Caki2 (cell line): ENCODE results near the gene HOXB3. TPM values are rescaled to one million over a fixed set of nuclear protein-coding genes. Genes with fewer than 3 reads are reported as not detected.

Source experiments
- DNase-seq: peaks from one replicate; pipeline ENCODE4 v3.0.0-alpha.2; 2015; ENCODE audit warnings: low read depth
- in situ Hi-C: cut with HindIII; loops from 2 replicates; pipeline ENCODE4 v1.10.0; 2016; ENCODE audit warnings: low sequenced_read_pairs, low pct_unique_long_range_greater_than_20kb, mixed read lengths
- total RNA-seq: library from RNA; depleted of rRNA; stranded (reverse); fragments of >200 nt; shearing (Covaris generic); gene quantifications from 2 replicates; pipeline ENCODE4 v1.2.3, GENCODE V29; 2014; ENCODE audit warnings: low replicate concordance

HOXB3 gene
- total RNA-seq, 1 experiment from 2014 or later = 1.1 TPM

DNA sequence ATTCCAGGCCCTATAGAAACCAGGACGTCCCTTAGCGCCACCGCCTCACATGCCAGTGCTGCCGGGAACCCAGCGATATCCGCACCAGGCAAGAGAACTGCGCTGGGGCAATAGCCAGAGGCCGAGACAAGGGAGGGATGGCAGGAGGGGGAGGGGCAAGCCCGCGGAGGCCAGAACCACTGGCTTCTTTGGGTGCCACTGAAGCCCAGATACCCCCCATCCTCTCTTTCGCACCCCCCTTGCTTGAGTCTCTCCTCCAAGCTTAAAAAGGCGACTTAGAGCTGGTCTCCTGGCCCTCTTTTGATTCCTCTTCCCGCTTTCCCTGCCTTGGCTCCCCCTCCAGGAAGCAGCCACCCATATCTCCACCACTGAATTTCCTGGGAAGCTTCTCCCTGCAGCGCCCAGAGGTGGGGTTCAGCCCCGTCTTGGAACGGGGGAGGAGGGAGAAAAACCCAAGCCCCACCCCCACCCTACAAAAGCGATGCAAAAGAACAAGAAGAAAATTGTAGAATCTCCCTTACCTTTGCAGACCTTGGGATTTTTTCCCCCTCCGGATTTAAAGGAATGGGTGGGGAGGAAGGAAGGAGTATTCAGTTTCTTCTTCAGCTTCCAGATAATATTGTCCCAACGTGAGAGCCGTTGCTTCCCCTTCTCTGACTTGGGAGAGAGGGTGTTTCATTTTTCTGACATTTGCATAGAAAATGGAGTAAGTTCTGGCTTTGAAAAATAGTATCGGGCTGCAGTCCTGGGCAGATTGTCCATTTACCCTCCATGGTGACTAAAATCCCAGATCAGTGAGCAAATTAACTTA is 14.1 kb upstream of the HOXB3 start:
- in situ Hi-C loops = no loop called here
- DNase-seq = peak; percentile 76

DNA sequence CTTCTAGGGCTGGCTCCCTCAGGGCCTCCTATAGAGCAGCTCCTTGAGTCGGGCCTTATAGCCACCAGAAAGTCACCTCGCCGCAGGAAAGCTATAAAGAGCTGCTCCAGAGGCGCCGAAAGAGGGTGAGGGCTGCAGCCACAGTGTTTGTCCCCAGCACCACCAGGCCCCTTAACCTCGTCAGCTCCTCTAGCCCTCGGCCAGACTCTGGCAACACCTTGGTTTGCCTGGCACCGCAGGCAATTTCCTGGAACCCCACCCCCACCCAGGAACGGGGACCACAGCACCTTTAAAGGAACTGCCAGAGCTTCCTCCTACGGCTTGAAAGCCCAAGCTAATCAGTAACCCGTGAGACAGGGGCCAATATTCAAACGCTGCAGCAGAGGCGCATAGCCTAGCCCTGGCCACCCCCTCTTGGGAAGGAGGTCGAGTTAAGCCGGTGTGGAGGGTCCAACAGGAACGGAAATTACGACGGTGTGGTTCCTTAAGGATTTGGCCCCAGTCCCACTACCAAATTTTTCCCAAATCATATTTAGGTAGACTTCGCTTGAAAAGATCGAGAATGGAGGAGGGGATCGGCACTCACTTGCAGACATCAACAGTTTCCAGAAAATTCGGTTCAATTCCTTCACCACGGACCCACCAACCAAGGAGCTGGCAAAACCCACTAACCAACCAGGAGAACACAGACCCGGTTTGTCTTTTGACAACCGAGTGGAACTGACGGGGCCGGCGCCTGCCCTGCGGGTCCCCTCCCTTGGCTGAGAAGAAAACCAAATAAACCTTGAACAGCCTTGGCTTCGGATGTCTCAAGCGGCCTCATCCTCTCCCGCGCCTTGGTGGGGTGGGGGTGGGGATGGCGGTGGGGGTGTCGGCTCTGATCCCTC is 11.7 kb upstream of the HOXB3 start:
- in situ Hi-C loops = no loop called here
- DNase-seq = peak; percentile 55

DNA sequence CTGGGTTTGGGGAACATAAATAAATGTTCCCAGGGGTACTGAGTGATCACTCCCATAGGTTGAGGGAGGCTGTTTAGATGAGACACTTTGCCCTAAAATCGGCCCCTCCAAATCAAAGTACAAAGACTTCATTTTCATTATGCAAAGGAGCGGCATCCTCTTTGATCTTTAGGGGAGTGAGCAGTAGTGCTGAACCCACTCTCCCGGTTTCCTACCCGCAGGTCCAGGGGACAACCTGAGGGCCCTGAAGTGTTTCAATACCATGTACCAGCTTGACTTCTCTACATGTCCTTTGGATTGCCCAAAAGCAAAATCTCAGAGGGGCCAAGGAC is 11.1 kb upstream of the HOXB3 start:
- in situ Hi-C loops = no loop called here
- no peak for DNase-seq

DNA sequence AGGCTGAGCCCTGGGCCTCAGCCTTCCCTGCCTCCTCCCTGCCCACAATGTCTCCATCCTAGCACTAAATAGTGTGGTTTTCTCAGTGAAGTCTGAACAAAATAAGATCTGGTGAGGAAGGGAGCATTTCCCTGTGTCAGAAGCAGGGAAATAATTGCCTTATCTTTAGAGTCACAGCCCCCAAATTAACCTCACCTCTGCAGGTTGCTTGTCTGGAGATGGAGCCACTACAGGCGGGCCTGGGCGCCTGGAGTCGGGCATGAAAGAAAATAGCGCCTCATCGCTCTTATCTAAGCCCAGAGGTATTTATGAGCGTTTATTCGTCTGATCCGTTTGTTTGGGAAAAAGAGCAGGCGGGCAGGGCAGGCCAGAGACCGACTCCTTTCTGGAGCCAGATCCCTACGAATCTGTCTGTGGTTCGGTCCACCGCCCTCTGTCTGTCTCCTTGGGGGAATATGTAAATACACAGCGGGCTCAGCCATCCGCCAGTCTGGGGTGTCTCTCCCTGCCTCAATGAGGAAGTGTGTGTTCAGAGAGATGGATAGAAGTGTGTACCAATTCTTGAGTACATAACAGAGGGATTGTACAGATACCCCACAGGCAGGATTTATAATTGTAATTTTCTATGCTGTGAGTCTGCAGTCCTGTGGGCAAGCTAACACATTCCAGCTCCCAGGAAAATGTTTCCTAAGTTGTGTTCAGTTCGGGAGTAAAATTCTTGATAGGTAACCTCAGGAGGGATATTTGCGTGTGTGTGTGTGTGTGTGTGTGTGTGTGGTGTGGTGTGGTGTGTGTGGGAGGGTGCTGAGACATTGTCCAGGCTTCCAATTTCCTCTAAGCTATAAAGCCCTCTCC is 10.4 kb upstream of the HOXB3 start:
- DNase-seq = no peak
- in situ Hi-C loops = no loop called here

DNA sequence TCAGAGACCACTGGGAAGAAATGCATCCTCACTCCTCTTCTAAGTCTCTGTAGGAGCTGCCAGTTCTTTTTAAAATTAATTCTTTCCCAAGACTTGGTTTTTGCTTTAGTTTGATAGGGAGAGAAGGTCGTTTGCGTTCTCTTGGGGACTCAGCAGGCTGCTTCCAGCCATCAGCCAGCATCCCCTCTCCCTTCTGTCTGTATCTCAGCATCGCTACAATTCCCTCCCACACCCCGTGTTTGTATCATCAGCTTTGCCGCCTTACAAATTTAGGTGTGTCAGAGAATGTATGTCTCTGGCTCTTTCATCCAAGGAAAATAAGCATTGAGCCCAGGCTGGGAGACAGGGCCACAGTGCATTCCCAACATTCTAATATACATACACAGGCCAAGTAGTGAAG is 9.3 kb upstream of the HOXB3 start:
- DNase-seq = no peak
- in situ Hi-C loops = no loop called here

DNA sequence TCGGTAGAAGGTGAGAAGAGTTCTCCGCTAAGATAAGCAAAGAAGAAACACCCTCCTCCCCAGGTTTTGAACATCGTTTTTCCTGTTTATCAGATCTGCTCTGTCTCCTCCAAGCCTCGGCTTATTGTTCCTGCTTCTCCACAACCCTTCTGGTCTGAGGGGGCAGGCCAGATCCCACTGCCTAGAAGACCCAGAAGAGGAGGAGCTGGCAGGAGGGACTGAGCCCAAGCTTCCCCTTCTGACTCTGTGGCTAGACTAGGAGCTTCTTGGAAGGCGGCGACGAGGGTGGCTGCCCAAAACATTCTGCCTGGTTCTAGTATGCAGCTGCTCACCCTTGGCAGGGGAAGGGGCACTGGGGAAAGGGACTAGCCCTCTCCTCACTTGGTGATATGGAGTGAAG is 8.7 kb upstream of the HOXB3 start:
- in situ Hi-C loops = no loop called here
- no peak for DNase-seq

DNA sequence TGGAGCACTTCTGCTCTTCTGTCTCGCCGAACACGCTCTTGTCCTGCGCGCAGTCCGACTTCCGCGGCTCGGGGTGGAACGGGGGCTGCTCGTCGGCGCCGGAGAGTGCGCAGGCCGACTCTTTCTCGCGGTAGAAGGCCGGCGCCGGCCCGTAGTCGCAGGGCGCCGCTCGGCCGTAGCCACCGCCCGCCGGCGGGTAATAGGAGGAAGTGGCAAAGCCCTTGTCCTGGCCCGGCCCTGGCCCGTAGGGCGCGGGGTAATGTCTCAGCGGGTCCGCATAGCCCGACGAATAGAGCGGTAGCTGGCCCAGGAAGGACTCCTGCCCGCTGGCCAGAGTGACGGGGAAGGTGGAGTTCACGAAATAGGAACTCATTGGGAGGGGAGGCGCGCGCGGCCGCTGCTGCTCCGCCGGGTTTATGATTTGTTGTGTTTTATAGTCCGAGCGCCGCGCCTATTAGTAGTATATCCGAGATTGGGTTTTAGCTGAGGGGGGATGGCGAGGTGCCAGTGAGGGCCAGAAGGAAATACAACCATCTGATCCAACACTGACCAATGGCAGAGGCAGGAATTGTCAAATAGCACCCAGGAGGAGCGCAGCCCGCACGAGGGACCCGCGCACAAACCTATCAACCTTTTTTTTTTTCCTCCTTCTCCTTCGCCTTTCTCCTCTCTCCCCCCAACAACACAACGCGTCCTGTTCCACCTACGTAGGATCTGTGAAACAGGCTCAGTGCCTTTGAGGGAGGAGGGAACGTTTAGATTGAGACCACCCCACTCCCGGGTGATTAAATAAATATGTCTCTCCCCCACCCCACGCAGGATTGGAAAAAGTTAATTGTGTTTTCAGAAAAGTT is 8.0 kb upstream of the HOXB3 start:
- in situ Hi-C loops = no loop called here
- DNase-seq = no peak

DNA sequence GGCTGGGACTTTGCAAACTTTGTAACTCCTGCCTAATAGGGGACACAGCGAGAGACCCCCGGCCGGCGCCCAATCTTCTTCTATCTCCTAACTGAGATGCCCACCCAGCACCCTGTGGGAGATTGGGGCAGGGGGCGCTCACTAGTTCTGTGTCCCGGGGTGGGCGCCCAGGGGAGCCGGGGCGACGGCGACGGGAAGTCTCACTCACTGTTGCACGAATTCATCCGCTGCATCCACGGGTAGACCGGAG is 7.4 kb upstream of the HOXB3 start:
- in situ Hi-C loops = no loop called here

DNA sequence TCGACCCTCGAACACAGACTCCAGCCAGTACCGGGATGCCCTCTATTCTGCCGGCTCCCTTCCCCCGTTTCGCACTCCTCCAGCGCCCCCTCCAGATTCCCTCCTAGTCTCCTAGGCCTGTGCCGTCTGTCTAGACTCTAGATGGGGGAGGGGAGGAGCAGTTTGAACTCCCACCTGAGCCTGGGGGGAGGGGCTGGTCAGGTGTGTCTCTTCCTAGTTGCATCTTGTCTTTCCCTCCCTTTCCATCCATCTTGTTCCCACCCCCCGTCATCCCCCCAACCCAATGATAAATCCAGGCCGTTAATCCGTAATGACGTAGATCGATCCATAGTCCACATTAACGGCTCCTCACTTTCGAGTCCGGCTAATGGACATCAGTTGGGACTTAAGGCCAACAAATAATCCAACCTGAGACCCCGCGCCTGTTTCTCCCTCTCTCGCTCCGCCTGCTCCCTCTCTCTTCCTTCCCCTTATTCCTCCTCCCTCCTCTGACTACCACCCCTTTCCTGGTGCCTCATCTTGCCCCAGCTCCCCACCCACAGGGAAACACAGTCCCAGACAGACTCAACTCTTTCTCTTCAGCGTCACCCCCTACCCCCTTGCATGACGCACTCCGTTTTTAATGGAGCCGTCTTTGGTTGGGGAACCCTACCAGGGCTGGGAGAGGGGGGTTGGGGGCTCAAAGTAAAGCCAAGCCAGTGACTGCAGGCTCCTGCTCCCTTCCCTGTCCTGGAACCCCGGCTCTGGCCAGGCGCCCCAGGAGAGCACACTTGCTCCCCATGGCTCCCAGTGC is 6.9 kb upstream of the HOXB3 start:
- DNase-seq = no peak
- in situ Hi-C loops = no loop called here

More for the DNA sequence above, 7.4 kb upstream of the HOXB3 start:
- DNase-seq = no peak

DNA sequence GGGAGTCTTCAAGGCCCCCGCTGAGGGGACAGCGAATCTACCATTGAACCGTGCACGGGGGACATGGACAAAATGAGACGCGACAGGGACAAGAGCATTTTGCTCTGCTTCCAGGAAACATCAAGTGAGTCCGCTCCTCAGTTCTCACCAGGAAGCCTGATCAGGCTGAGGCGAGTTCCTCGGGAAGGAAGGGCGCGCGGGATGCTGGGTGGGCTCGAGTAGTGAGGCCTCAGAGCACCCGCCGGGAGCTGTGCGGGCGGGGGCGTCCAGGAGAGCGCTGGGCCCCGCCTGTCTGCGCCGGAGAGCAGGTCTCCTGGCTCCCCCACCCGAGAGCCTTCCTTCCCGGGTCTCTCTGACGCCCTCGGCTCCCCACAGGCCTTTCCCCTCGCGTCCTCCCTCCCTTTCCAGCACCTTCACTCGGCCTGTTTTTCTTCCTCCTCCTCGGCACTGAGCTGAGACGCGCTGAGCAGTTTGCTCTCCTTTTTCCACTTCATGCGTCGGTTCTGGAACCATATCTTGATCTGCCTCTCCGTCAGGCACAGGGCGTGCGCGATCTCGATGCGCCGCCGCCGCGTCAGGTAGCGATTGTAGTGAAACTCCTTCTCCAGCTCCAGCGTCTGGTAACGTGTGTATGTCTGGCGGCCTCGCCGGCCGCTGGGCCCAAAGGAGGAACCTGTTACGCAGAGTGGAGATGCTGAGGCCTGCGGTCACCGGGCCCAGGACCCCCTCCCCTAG is 6.1 kb upstream of the HOXB3 start:
- in situ Hi-C loops = no loop called here

DNA sequence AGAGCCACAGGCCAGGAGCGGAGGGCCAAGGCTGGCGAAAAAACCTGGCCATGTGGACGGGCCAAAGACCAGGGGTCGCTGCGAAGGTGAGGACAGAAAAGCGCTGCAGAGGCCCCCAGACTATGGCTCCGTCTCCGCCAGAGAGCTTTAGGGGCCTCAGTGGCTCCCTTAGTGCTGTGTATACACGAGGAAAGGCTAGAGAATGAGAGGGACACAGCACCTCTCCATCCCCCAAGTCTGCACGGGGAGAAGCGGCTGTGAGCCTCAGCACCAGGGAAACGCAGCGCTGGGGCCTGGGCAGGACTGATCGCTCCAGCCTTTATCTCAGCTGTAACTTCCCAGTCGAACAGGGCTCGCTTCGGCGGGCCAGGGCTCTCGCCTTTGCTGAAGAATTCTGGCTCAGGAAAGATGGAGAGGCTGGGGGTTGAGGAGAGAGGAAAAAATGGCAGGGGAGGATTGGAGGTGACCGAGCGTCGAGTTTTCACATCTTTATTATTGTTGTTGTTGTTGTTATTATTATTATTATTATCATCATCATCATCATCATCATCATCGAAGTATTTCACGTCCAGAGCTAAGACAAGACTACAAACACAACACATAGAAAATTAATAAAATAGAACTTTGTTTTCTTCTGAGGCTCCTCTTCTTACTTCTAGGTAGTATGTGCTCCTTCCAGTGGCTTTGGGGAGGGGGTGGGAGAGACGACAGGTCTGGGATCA is 5.4 kb upstream of the HOXB3 start:
- no peak for DNase-seq
- in situ Hi-C loops = no loop called here

More for the DNA sequence above, 6.1 kb upstream of the HOXB3 start:
- DNase-seq = no peak

DNA sequence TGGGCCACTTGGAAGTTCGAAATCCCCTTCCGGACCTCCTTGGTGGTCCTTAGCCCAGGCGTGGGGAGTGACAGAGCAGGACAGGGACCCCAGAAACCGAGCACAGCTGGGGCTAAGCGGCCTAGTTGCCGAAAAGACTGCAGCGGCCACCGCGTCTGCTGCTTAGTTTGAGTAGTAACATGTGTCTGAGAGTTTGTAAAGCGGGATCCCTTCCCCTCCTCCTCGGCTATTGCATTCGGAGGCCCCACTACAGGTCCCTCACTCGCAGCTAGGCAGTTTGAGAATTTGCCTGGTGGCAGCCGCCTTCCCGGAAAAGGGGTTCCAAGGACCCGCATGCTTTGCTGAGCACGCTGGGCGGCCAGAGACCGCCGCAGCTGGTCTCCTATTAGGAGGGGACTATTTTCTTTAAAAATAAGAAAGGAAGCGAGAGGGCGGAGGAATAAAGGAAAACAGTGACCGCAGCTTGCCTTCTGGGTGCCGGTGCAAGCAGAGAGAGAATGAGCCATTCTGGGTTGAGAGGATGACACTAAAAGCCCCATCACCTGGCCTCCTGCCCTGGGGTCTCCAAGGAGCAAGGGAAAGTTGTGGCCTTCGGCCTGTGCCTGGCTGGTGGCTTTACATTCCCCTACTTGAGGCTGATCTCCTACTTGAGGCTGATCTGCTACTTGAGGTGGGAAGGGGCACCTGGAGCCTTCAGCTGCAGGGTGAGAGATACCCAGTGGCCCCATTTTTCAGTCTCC is 4.7 kb upstream of the HOXB3 start:
- no peak for DNase-seq
- in situ Hi-C loops = no loop called here

DNA sequence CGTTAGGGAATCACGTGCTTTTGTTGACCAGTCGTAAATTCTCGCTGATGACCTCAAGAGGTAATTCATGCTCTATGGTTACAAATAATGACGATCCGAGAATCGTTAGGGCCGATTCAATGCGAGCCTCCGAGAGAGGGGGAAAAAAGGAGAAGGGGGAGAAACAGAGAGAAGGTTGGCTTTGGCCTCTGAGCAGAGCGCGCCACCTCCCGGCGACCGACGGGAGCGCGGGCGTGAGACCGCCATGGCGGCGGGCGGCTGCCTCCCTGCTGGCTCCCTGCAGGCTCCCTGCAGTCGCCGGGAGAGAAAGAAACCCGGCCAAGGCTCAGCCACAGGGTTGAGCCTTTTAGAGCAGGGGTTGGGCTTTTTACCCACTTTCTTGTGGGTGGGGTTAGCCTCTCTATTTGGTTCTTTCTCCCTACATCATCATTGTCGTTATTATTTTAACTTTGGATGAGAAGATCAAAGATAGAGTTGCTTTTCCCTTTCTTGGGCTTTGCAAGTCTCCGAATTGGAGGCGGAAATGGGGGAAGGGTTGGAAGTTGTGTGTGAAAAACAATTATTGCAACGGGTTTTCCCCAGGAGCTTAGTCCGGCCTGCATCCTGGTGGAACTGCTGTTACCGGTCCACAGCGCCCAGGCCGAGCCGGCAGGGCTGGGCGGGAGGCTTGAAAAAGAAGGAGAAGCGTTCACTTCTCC is 3.9 kb upstream of the HOXB3 start:
- in situ Hi-C loops = no loop called here
- peak; percentile 67 for DNase-seq

DNA sequence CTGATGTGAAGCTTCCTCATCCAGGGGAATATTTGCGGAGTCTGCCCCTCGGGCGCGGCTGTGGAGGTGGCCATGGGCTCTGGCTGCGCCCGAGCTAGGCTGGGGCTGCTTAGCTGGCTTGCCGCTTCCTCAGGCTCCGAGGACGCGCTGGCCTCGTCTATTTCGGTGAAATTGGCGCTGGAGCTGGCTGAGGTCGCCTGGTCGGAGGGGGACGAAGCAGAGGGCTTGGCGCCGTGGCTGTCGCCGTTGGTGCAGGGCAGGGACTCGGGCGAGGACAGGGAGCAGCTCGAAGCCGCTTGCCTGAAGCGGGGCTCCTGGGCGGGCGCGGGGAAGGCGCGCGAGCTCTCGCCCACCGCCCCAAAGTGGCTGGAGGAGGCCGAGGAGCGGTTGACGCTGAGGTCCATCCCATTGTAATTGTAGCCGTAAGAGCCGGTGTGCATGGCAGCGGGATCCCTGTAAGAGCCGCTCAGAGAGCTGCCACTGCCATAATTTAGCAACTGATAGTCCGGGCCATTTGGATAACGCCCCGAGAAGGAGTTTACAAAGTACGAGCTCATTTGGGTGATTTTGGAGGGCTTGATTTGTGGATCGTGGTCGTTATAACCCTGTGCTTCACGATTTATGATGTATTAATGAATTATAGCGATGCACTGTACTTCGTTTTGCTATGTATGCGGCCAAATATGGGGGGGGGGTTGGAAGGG is 3.2 kb upstream of the HOXB3 start, which contains the start of gene HOXB5:
Gene HOXB5, minus strand, starts transcription at position 654 of the 704 bp plus-strand sequence. Its CDS starts 97 bp downstream, at position 557.
- no peak for DNase-seq
- in situ Hi-C loops = no loop called here
